Pons (tissue), 1 donor: Measurements from ENCODE around the gene DUSP8.
A peak's percentile ranks its signal among the peaks of the same experiment; 100 is the strongest.
"Not testable (repeated sequence)": the region's sequence is repeated elsewhere in the genome, so short reads cannot be mapped to it uniquely, and the experiment has no call there.

Experiments used
- DNase-seq: peaks from one replicate; pipeline ENCODE4 v3.0.0-alpha.2; 2016; ENCODE audit warnings: low spot score

The DUSP8 gene

GRCh38 chr11:1589191-1589963 is 17.3 kb upstream of the DUSP8 start:
- DNase-seq = not testable (repeated sequence)

- DNase-seq = no peak
Measured at GRCh38 chr11:1586699-1587098, 14.6 kb upstream of the DUSP8 start.

GRCh38 chr11:1584661-1585370 is 12.7 kb upstream of the DUSP8 start, which contains the start of gene KRTAP5-1:
Gene KRTAP5-1, minus strand, starts transcription at chr11:1585283. Its CDS starts 34 bp downstream, at chr11:1585249.
- DNase-seq = not testable (repeated sequence)

GRCh38 chr11:1582909-1583308 is 10.8 kb upstream of the DUSP8 start:
- DNase-seq = not testable (repeated sequence)

GRCh38 chr11:1581976-1582375 is 9.9 kb upstream of the DUSP8 start:
- no peak for DNase-seq

GRCh38 chr11:1576825-1577224 is 4.8 kb upstream of the DUSP8 start:
- no peak for DNase-seq

- DNase-seq = not testable (repeated sequence)
Measured at GRCh38 chr11:1575756-1576155, 3.7 kb upstream of the DUSP8 start.

GRCh38 chr11:1574933-1575242 is 2.8 kb upstream of the DUSP8 start:
- no peak for DNase-seq

- DNase-seq = peak; percentile 43
Measured at GRCh38 chr11:1574238-1574932, 2.3 kb upstream of the DUSP8 start.

GRCh38 chr11:1573903-1574237 is 1.8 kb upstream of the DUSP8 start:
- DNase-seq = no peak

- DNase-seq = no peak
Measured at GRCh38 chr11:1573077-1573902, 1.2 kb upstream of the DUSP8 start.

GRCh38 chr11:1571760-1572196 is 293 bp downstream of the DUSP8 start:
- no peak for DNase-seq

GRCh38 chr11:1570896-1571759 is 943 bp downstream of the DUSP8 start:
- DNase-seq = no peak

GRCh38 chr11:1570531-1570895 is 1.6 kb downstream of the DUSP8 start:
- DNase-seq = no peak

- no peak for DNase-seq
Measured at GRCh38 chr11:1570001-1570453, 2.0 kb downstream of the DUSP8 start.

- DNase-seq = no peak
Measured at GRCh38 chr11:1569251-1569780, 2.8 kb downstream of the DUSP8 start.

GRCh38 chr11:1568441-1568911 is 3.6 kb downstream of the DUSP8 start:
- DNase-seq = no peak

GRCh38 chr11:1567721-1568100 is 4.4 kb downstream of the DUSP8 start:
- no peak for DNase-seq

- DNase-seq = no peak
Measured at GRCh38 chr11:1567052-1567720, 4.9 kb downstream of the DUSP8 start.

- DNase-seq = no peak
Measured at GRCh38 chr11:1566381-1567051, 5.6 kb downstream of the DUSP8 start.
